H1 (cell line): ENCODE results near the gene ORC6. TPM values are rescaled to one million over a fixed set of nuclear protein-coding genes. Genes with fewer than 3 reads are reported as not detected.

ENCODE experiments used
- CTCF ChIA-PET: fragments of 300-600 bp; sonication (Branson Sonifier 250); formaldehyde crosslinking; loops from one replicate; lab custom pipeline; 2021; ENCODE audit not compliant: partially characterized antibody; lab: Charles Lee
- POLR2A ChIA-PET: fragments of 300-600 bp; sonication (Branson Sonifier 250); formaldehyde crosslinking; loops from one replicate; lab custom pipeline; 2021; ENCODE audit warnings: inconsistent platforms; ENCODE audit not compliant: partially characterized antibody; lab: Charles Lee
- DNase-seq, 2 experiments: peaks; one replicate each; pipeline versions ENCODE4 v3.0.0 to v3.0.0-alpha.2; 2010 to 2022; ENCODE audit warnings: low spot score in 2 of 2, low read depth in 1 of 2, mixed read lengths in 1 of 2
- FAIRE-seq: peaks from 2 replicates; lab custom pipeline; 2011; peaks lifted over from hg19 to GRCh38; lab: Jason Lieb, UNC
- H2AFZ ChIP-seq: 2 replicates; pipeline ENCODE4 v1.8.1; 2012; ENCODE audit warnings: low read length, inconsistent platforms
- H2AK5ac ChIP-seq: 2 replicates; pipeline ENCODE4 v1.6.1; 2013; ENCODE audit warnings: low read depth, low read length
- H2BK120ac ChIP-seq: replicated peaks from 2 replicates; pipeline ENCODE3; 2013; ENCODE audit warnings: low read depth, low read length, inconsistent platforms
- H2BK12ac ChIP-seq: 2 replicates; pipeline ENCODE4 v1.6.1; 2013; ENCODE audit warnings: low read depth, low read length
- H2BK15ac ChIP-seq: 2 replicates; pipeline ENCODE4 v1.6.1; 2013; ENCODE audit warnings: low read length
- H2BK20ac ChIP-seq: 2 replicates; pipeline ENCODE4 v1.6.1; 2013; ENCODE audit warnings: low read length
- H2BK5ac ChIP-seq: 2 replicates; pipeline ENCODE4 v1.6.1; 2013; ENCODE audit warnings: low read depth, low read length
- H3K14ac ChIP-seq: 2 replicates; pipeline ENCODE4 v1.6.1; 2013; ENCODE audit warnings: inconsistent platforms; ENCODE audit not compliant: insufficient read length
- H3K18ac ChIP-seq: 2 replicates; pipeline ENCODE4 v1.6.1; 2013; ENCODE audit warnings: low read length; ENCODE audit errors: extremely low read depth
- H3K23ac ChIP-seq: 2 replicates; pipeline ENCODE4 v1.6.1; 2013; ENCODE audit warnings: inconsistent platforms; ENCODE audit not compliant: insufficient read length
- H3K23me2 ChIP-seq: 2 replicates; pipeline ENCODE4 v1.6.1; 2013; ENCODE audit warnings: low read depth, low read length
- H3K27ac ChIP-seq: 2 replicates; pipeline ENCODE4 v1.6.1; 2011; ENCODE audit warnings: low read depth, low read length, inconsistent platforms
- H3K27me3 ChIP-seq, 4 experiments: replicated peaks in 1 of 4; 1 replicate in 1 of 4; 2 replicates in 3 of 4; pipeline versions ENCODE4 v1.6.1 to v1.8.1; 2011 to 2013; ENCODE audit warnings: low read length in 3 of 4, mild to moderate bottlenecking in 3 of 4, inconsistent platforms in 2 of 4, mixed read lengths in 2 of 4, moderate library complexity in 1 of 4; ENCODE audit not compliant: control insufficient read depth in 3 of 4, insufficient read depth in 3 of 4; ENCODE audit errors: extremely low read depth in 1 of 4
- H3K36me3 ChIP-seq, 4 experiments: 2 replicates each; pipeline versions ENCODE4 v1.6.1 to v1.8.1; 2011 to 2013; ENCODE audit warnings: mild to moderate bottlenecking in 4 of 4, low read length in 3 of 4, moderate library complexity in 2 of 4, control low read depth in 1 of 4, inconsistent platforms in 1 of 4; ENCODE audit not compliant: insufficient read depth in 4 of 4, control insufficient read depth in 2 of 4
- H3K4ac ChIP-seq: replicated peaks from 2 replicates; pipeline ENCODE3; 2013; ENCODE audit warnings: low read length, low read depth, mixed read lengths, inconsistent platforms; ENCODE audit not compliant: insufficient read length
- H3K4me1 ChIP-seq, 4 experiments: replicated peaks in 1 of 4; 1 replicate in 1 of 4; 2 replicates in 3 of 4; pipeline versions ENCODE4 v1.6.1 to v1.8.1; 2011 to 2013; ENCODE audit warnings: low read length in 3 of 4, inconsistent platforms in 2 of 4, mixed read lengths in 1 of 4; ENCODE audit not compliant: insufficient read depth in 4 of 4, control insufficient read depth in 3 of 4
- H3K4me2 ChIP-seq, 2 experiments: 2 replicates each; pipeline versions ENCODE4 v1.6.1 to v1.8.1; 2011 to 2013; ENCODE audit warnings: low read depth in 2 of 2, low read length in 2 of 2, control low read depth in 1 of 2, inconsistent platforms in 1 of 2, mild to moderate bottlenecking in 1 of 2; ENCODE audit not compliant: insufficient read depth in 1 of 2
- H3K4me3 ChIP-seq, 4 experiments: fragments of 200-600, 300-600 bp in 1 of 4; sonication (generic), shearing (Covaris generic), sonication (Bioruptor Twin) in 1 of 4; 2 replicates each; pipeline versions ENCODE4 v1.5.1 to v1.8.1; 2011 to 2016; ENCODE audit warnings: low read length in 4 of 4, low read depth in 3 of 4, control low read depth in 2 of 4, inconsistent platforms in 2 of 4, mild to moderate bottlenecking in 2 of 4, mixed read lengths in 1 of 4, moderate library complexity in 1 of 4; ENCODE audit not compliant: insufficient read depth in 2 of 4; ENCODE audit errors: extremely low read depth in 1 of 4
- H3K56ac ChIP-seq: replicated peaks from 2 replicates; pipeline ENCODE3; 2013; ENCODE audit warnings: low read depth, mild to moderate bottlenecking, mixed read lengths, low read length, inconsistent platforms; ENCODE audit not compliant: insufficient read length
- H3K79me1 ChIP-seq: 2 replicates; pipeline ENCODE4 v1.6.1; 2013; ENCODE audit warnings: low read depth, low read length, control low read depth
- H3K79me2 ChIP-seq, 2 experiments: 2 replicates each; pipeline versions ENCODE4 v1.6.1 to v1.8.1; 2012 to 2013; ENCODE audit warnings: low read length in 2 of 2, mild to moderate bottlenecking in 2 of 2, inconsistent platforms in 1 of 2; ENCODE audit not compliant: insufficient read depth in 2 of 2, control insufficient read depth in 1 of 2
- H3K9ac ChIP-seq, 4 experiments: replicated peaks in 1 of 4; 1 replicate in 1 of 4; 2 replicates in 3 of 4; pipeline versions ENCODE4 v1.6.1 to v1.8.1; 2011 to 2013; ENCODE audit warnings: low read depth in 3 of 4, low read length in 3 of 4, control low read depth in 2 of 4, mild to moderate bottlenecking in 2 of 4, moderate library complexity in 2 of 4, inconsistent platforms in 1 of 4; ENCODE audit errors: extremely low read depth in 1 of 4
- H3K9me3 ChIP-seq, 2 experiments: 2 replicates each; pipeline versions ENCODE4 v1.6.1 to v1.8.1; 2012 to 2013; ENCODE audit warnings: mild to moderate bottlenecking in 2 of 2, moderate library complexity in 2 of 2, control low read depth in 1 of 2, inconsistent platforms in 1 of 2, low read depth in 1 of 2, low read length in 1 of 2, mixed read lengths in 1 of 2; ENCODE audit not compliant: insufficient read depth in 2 of 2
- H4K20me1 ChIP-seq, 2 experiments: replicated peaks in 1 of 2; 2 replicates each; pipeline versions ENCODE3 to v1.8.1; 2011 to 2013; ENCODE audit warnings: inconsistent platforms in 2 of 2, low read length in 2 of 2, mild to moderate bottlenecking in 1 of 2; ENCODE audit not compliant: insufficient read depth in 2 of 2, control insufficient read depth in 1 of 2
- H4K5ac ChIP-seq: 2 replicates; pipeline ENCODE4 v1.6.1; 2013; ENCODE audit warnings: low read length, low read depth, mixed read lengths, inconsistent platforms; ENCODE audit not compliant: insufficient read length
- H4K8ac ChIP-seq: 2 replicates; pipeline ENCODE4 v1.8.0; 2013; ENCODE audit warnings: mild to moderate bottlenecking, moderate library complexity, low read length, inconsistent platforms; ENCODE audit not compliant: insufficient read depth; ENCODE audit errors: extremely low read depth
- H4K91ac ChIP-seq: replicated peaks from 2 replicates; pipeline ENCODE3; 2013; ENCODE audit warnings: low read length, mixed read lengths, inconsistent platforms; ENCODE audit not compliant: insufficient read length
- CBX8 ChIP-seq: fragments of 300-800, 300-1000 bp; sonication (generic); IDR thresholded peaks from 2 replicates; pipeline ENCODE4 v1.7.1; 2016; ENCODE audit warnings: low read depth, low read length, borderline replicate concordance
- CTBP2 ChIP-seq: IDR thresholded peaks from 2 replicates; pipeline ENCODE4 v1.7.0; 2011; ENCODE audit warnings: borderline replicate concordance, mild to moderate bottlenecking, moderate library complexity, mixed read lengths, low read length; ENCODE audit not compliant: insufficient read depth, insufficient read length
- WGBS, 2 experiments: shearing (Covaris generic) in 1 of 2; methylation state at CpG; one replicate each; pipeline versions ENCODE4 v1.1.6 to v1.1.7; 2013 to 2015; ENCODE audit warnings: low lambda C conversion rate in 2 of 2, mixed read lengths in 2 of 2, inconsistent platforms in 1 of 2, low coverage in 1 of 2, missing lambda C conversion rate in 1 of 2; ENCODE audit not compliant: insufficient replicate concordance in 2 of 2, insufficient coverage in 1 of 2, insufficient read length in 1 of 2; ENCODE audit errors: extremely low coverage in 1 of 2, missing lambda C conversion rate in 1 of 2; 5-methylcytosine and 5-hydroxymethylcytosine counted together
- polyA plus RNA-seq, 7 experiments: library from polyadenylated mRNA; depleted of rRNA in 3 of 7; stranded (reverse) in 5 of 7; unstranded in 2 of 7; fragments of >200 nt in 5 of 7; fragments of 200-250 nt in 2 of 7; gene quantifications; 1 replicate in 5 of 7; 2 replicates in 1 of 7; 4 replicates in 1 of 7; pipeline versions ENCODE4 v1.2.1 to v1.2.3, GENCODE V29; 2011 to 2013; ENCODE audit warnings: missing spikeins in 2 of 7, mixed read lengths in 2 of 7
- total RNA-seq: library from RNA; stranded (reverse); fragmentation: NEBNext Ultra II Directional; extraction: Animal tissue kit (Norgen Biotek cat#: 25700); gene quantifications from 2 replicates; pipeline ENCODE4 v1.2.1, GENCODE V29; 2021

ORC6 gene
- total and polyA plus RNA-seq, 2 of the 8 experiments (the other 6 are each of a cell fraction or from before 2014, with no cell fraction given) = 41.8 to 67.4 TPM

DNA sequence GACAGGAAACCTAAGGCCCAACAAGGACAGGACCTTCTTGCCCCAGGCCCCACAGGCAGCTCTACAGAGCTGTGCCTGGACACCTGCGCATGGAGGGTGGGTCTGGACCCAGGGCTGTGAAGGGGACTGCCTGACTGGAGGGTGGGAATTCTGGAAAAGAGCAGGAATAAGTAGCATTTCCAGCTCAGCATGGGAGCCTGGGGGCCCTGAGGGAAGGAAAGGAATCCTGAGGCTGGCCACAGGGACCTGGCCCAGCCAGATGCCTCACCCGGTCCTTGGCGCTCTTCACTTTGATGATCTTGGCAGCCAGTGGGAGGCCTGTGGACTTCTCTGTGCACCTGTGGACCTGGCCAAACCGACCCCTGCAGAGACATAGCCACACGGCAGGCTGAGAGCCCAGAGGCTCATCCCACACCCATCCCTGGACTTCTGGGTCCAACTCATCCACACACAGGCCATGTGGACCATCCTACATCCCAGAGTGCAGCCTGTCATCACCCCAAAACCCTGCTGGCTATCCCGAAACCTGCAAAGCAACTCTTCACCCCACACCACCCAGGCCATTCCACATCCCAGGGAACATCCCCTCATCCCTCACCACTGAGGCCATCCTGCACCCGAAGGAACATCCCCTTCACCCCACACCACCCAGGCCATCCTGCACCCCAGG lies 40.0 kb downstream of the ORC6 start:
- H3K79me1 ChIP-seq = no peaks in the 10 kb centered on the region

More for the DNA sequence above, 40.0 kb downstream of the ORC6 start:
- FAIRE-seq = no peak
- 96% methylated on average over 7 of the region's 7 CpGs; no CpG with 5 or more reads in 1 of the 2 experiments for WGBS, 2 experiments
- H2BK5ac ChIP-seq = no peak overlapping the region
- H3K23ac ChIP-seq = no peak overlapping the region
- no peaks in the 10 kb centered on the region for H4K20me1 ChIP-seq
- no peak overlapping the region for H2AK5ac ChIP-seq
- H3K27me3 ChIP-seq = no peaks in the 10 kb centered on the region
- no peak overlapping the region for H2BK120ac ChIP-seq
- H3K79me2 ChIP-seq = no peaks in the 10 kb centered on the region
- H3K36me3 ChIP-seq = no peaks in the 10 kb centered on the region
- no peak overlapping the region for H4K91ac ChIP-seq
- no peaks in the 10 kb centered on the region for H3K23me2 ChIP-seq
- CTCF ChIA-PET = interaction anchor here (1.5 kb wide), 1 partner anchor 30 kb away, joined by 3 read pairs; no protein-coding TSS in a partner anchor
- TF ChIP-seq CBX8 = no peak
- no peak for TF ChIP-seq CTBP2
- no peak overlapping the region for H3K4me2 ChIP-seq
- no peak overlapping the region for H3K4me3 ChIP-seq
- no peak overlapping the region for H3K27ac ChIP-seq
- no peak overlapping the region for H3K14ac ChIP-seq
- no peak for DNase-seq
- H2BK20ac ChIP-seq = no peak overlapping the region
- no peaks in the 10 kb centered on the region for H3K4me1 ChIP-seq
- H3K9ac ChIP-seq = no peak overlapping the region
- POLR2A ChIA-PET = interaction anchor here (1.2 to 1.4 kb wide), 2 partner anchors 39 to 41 kb away, joined by 3 to 4 read pairs; partner anchors contain the start of gene ORC6
- H3K56ac ChIP-seq = no peak overlapping the region
- H2BK12ac ChIP-seq = no peak overlapping the region
- H2AFZ ChIP-seq = no peak overlapping the region
- 0 out of 4 replicates have a peak, but pooled peaks cover 0 to 1% of the 10 kb centered on the region in 2 experiments for H3K9me3 ChIP-seq
- no peak overlapping the region for H3K18ac ChIP-seq
- H4K8ac ChIP-seq = no peak overlapping the region
- H4K5ac ChIP-seq = no peak overlapping the region
- H2BK15ac ChIP-seq = no peak overlapping the region
- H3K4ac ChIP-seq = no peak overlapping the region
